Lung microvascular endothelial cell (primary cell): Measurements from ENCODE around the gene TATDN3. TPM values are rescaled to one million over a fixed set of nuclear protein-coding genes. Genes with fewer than 3 reads are reported as not detected.
"Not testable (repeated sequence)": the region's sequence is repeated elsewhere in the genome, so short reads cannot be mapped to it uniquely, and the experiment has no call there.

Source experiments
- DNase-seq, 2 donors: peaks; one replicate each; pipeline versions ENCODE4 v3.0.0 to v3.0.0-alpha.2; 2010; ENCODE audit warnings: low read depth in 2 of 2
- total RNA-seq: library from RNA; depleted of rRNA; stranded (reverse); fragments of >200 nt; gene quantifications from 2 replicates; pipeline ENCODE4 v1.2.1, GENCODE V29; 2014

TATDN3 gene
- 8.3 and 8.5 TPM in 2 replicates for total RNA-seq

- DNase-seq, result peak; percentile 94 to 96
Observed at GRCh38 chr1:212791676-212792395, at the start of gene TATDN3, which contains the start of gene NSL1. TSS of gene TATDN3 (plus strand) at chr1:212791894. CDS start at chr1:212791922, 28 bp downstream. TSS of gene NSL1 (minus strand) at chr1:212791777. CDS start at chr1:212791763, 14 bp downstream.

- DNase-seq, result no peak
Observed at GRCh38 chr1:212743901-212744475, 47.7 kb upstream of the TATDN3 start.

GRCh38 chr1:212745303-212745702 is 46.4 kb upstream of the TATDN3 start:
- no peak for DNase-seq

GRCh38 chr1:212746546-212746945 is 45.1 kb upstream of the TATDN3 start:
- no peak for DNase-seq

- DNase-seq, result peak; percentile 76 to 77
Observed at GRCh38 chr1:212749821-212750535, 41.7 kb upstream of the TATDN3 start.

GRCh38 chr1:212752252-212752933 is 39.3 kb upstream of the TATDN3 start:
- DNase-seq, result peak in 1 of 2 donors; percentile 33

- DNase-seq, result peak in 1 of 2 donors; percentile 40
Observed at GRCh38 chr1:212752934-212753497, 38.7 kb upstream of the TATDN3 start.

- no peak for DNase-seq
Observed at GRCh38 chr1:212753749-212754148, 37.9 kb upstream of the TATDN3 start.

GRCh38 chr1:212754193-212754592 is 37.5 kb upstream of the TATDN3 start:
- DNase-seq, result no peak

- DNase-seq, result no peak
Observed at GRCh38 chr1:212754680-212755079, 37.0 kb upstream of the TATDN3 start.

- DNase-seq, result no peak
Observed at GRCh38 chr1:212759683-212760082, 32.0 kb upstream of the TATDN3 start.

- peak; percentile 25 to 42 for DNase-seq
Observed at GRCh38 chr1:212760126-212760823, 31.4 kb upstream of the TATDN3 start.

- DNase-seq, result no peak
Observed at GRCh38 chr1:212762234-212762633, 29.5 kb upstream of the TATDN3 start.

GRCh38 chr1:212762839-212763238 is 28.9 kb upstream of the TATDN3 start:
- no peak for DNase-seq

GRCh38 chr1:212764718-212765281 is 26.9 kb upstream of the TATDN3 start:
- DNase-seq, result not testable (repeated sequence)

GRCh38 chr1:212766825-212767224 is 24.9 kb upstream of the TATDN3 start:
- DNase-seq, result not testable (repeated sequence)

GRCh38 chr1:212769459-212770167 is 22.1 kb upstream of the TATDN3 start:
- no peak for DNase-seq

GRCh38 chr1:212771341-212771740 is 20.4 kb upstream of the TATDN3 start:
- DNase-seq, result no peak

- DNase-seq, result no peak
Observed at GRCh38 chr1:212773011-212773410, 18.7 kb upstream of the TATDN3 start.

GRCh38 chr1:212774584-212774983 is 17.1 kb upstream of the TATDN3 start:
- DNase-seq, result peak; percentile 47 to 59
